OCI-LY1 (cell line): ENCODE measurements around the gene RHOT1.

Experiments used
- EZH2 ChIP-seq: fragments of 200-600 bp; sonication (generic), shearing (Covaris generic); IDR thresholded peaks from 2 replicates; pipeline ENCODE4 v1.8.0; 2017; ENCODE audit warnings: borderline replicate concordance, mixed run types, mild to moderate bottlenecking, antibody characterized with exemption, low read length, moderate library complexity, mixed read lengths
- TF ChIP-seq, protein P1 (sequence below): fragments of 200-600 bp; sonication (generic), shearing (Covaris generic); IDR thresholded peaks from 2 replicates; pipeline ENCODE4 v1.5.1; 2017; ENCODE audit warnings: mild to moderate bottlenecking, antibody characterized with exemption, low read length, moderate library complexity, mixed read lengths

DNA sequence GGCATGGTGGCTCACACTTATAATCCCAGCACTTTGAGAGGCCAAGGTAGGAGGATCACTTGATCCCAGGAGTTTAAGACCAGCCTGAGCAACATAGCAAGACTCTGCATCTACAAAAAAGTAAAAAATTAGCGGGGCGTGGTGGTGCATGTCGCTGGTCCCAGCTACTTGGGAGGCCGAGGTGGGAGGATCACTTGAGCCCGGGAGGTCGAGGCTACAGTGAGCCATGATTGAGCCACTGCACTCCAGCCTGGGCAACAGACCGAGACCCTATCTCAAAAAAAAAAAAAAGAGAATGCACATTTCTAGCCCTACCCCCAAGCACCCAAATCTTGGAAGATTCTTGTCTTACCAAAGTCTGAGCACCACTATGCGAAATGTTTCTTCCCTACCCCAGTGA, 15.6 kb upstream of the RHOT1 start:
- no peak for TF ChIP-seq EZH2
- TF ChIP-seq, protein P1, sequence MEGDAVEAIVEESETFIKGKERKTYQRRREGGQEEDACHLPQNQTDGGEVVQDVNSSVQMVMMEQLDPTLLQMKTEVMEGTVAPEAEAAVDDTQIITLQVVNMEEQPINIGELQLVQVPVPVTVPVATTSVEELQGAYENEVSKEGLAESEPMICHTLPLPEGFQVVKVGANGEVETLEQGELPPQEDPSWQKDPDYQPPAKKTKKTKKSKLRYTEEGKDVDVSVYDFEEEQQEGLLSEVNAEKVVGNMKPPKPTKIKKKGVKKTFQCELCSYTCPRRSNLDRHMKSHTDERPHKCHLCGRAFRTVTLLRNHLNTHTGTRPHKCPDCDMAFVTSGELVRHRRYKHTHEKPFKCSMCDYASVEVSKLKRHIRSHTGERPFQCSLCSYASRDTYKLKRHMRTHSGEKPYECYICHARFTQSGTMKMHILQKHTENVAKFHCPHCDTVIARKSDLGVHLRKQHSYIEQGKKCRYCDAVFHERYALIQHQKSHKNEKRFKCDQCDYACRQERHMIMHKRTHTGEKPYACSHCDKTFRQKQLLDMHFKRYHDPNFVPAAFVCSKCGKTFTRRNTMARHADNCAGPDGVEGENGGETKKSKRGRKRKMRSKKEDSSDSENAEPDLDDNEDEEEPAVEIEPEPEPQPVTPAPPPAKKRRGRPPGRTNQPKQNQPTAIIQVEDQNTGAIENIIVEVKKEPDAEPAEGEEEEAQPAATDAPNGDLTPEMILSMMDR = no peak
